HUES64 (cell line): Measurements from ENCODE around the gene ZCCHC8.

Experiments used
- H3K27ac ChIP-seq: 2 replicates; pipeline ENCODE4 v1.7.0; 2013; ENCODE audit warnings: low read depth, low read length, inconsistent platforms
- H3K27me3 ChIP-seq: 2 replicates; pipeline ENCODE4 v1.6.1; 2013; ENCODE audit warnings: mild to moderate bottlenecking, low read length; ENCODE audit not compliant: insufficient read depth
- H3K36me3 ChIP-seq: 2 replicates; pipeline ENCODE4 v1.6.1; 2013; ENCODE audit warnings: mild to moderate bottlenecking, low read length; ENCODE audit not compliant: insufficient read depth
- H3K4me1 ChIP-seq: 2 replicates; pipeline ENCODE4 v1.6.1; 2013; ENCODE audit warnings: mild to moderate bottlenecking, low read length, moderate library complexity; ENCODE audit not compliant: insufficient read depth
- H3K4me3 ChIP-seq: 2 replicates; pipeline ENCODE4 v1.5.1; 2013; ENCODE audit warnings: mild to moderate bottlenecking, low read length, moderate library complexity
- H3K9ac ChIP-seq: 2 replicates; pipeline ENCODE4 v1.6.1; 2013; ENCODE audit warnings: mild to moderate bottlenecking, low read depth, low read length
- H3K9me3 ChIP-seq: 2 replicates; pipeline ENCODE4 v1.6.1; 2013; ENCODE audit warnings: low read depth, low read length; ENCODE audit not compliant: insufficient read depth
- WGBS: fragments of 150-250, 120-280 bp; methylation state at CpG from one replicate; pipeline ENCODE4 v1.1.7; 2013; ENCODE audit warnings: missing lambda C conversion rate; 5-methylcytosine and 5-hydroxymethylcytosine counted together

The ZCCHC8 gene

DNA sequence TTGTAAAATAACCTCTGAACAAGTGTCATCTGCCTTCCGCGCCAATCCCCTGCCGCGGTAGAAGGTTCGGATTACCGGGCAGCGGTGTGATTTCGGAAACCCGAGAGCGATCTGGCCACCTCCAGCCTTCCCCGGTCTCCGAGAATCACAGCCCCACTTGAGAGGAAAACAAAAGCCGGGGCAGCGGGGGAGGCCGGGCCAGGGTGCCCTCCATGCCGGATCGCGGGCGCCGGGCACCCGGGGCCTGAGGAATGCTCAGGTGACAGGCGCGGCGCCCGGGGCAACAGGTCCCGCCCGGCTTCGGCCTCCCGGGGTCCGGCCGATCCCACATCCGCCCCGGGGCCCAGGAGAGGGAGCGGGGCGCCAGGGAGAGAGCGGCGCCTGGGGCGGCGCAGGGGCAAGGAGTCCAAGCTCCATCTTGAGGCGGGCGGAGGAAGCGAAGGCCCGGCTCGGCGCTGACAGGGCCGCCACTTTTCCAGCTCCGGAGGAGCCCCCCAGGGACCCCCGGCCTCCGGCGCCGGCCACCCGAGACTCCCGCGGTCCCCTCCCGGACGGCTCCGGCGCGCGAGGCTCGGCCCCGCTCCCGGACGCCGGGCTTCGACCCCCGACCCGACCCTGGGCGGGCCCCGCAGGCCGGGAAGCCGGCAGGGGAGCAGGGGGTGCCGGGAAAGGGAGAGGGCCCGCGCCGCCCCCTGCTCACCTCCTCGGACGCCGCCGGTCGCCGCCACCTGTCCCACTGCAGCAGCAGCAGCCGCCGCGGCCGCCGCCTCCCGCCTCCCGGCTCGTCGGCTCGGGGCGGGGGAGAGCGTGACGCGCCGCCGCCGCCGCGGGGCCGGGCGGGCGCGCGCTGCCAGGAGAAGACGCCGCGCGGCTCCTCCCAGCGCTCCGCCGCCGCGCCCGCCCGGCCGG lies 78.7 kb downstream of the ZCCHC8 start, which contains the start of gene CLIP1:
Gene CLIP1 (minus strand): TSS at position 849 of the 909 bp plus-strand sequence. CDS start 42,217 bp downstream, outside the sequence.
- Histone ChIP-seq H3K4me1 (peaks cover 4% of the 10 kb centered on the region; the same call in 1 of the 2 replicates), H3K36me3 (no peaks in the 10 kb centered on the region), H3K9me3 (no peaks in the 10 kb centered on the region), H3K27ac (peak within 1 kb of the TSS; percentile 88), H3K9ac (peak within 1 kb of the TSS; percentile 87), H3K4me3 (peak within 1 kb of the TSS; percentile 84), H3K27me3 (no peaks in the 10 kb centered on the region)
- under 1% methylated on average over 118 of the region's 118 CpGs for WGBS
